ENCODE data around the gene WNT3A.

The WNT3A gene

DNA sequence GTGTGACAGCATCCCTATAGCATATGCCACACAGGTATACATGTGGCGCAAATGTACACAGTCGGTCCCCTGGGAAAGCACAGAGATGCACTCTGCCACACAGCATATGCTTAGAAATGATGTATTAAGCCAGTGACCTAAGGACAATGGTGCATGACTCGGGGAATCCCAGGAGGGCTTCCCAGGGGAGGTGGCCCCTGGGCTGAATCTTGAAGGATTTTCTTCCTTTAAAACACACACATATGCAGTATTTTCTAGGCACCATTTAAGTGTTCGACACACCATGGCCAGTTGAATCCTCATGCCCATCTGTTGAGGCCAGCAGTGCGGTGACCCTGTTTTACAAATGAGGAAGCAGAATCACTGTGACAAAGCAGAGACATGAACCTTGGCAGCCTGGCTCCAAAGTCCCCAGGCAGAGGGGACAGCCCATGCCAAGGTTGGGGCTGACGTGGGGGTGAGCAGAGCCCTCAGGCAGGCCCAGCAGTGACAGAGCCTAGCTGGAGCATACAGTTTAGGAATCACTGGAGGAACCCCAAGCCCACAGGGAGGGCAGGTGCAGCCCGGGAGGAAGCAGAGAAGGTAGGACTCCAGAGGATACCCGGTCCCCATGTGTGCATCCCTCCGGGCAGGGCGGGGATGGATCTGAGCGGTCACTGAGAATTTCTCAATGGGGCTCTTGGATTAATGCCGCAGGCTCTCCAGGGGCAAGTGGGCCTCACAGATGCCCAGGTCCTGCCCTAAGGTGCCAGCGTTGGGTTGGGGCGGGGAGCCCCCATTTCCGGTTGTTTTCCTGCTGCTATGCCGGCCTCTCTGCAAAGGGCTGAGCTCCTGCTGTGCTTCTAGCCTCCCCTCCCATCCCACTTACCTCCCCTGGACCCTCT is 28.4 kb downstream of the WNT3A start:
- no peak for DNase-seq

- no peak for DNase-seq
Observed at GRCh38 chr1:228035844-228036243, 29.0 kb downstream of the WNT3A start.

- no peak for DNase-seq
Observed at GRCh38 chr1:228036701-228037231, 30.0 kb downstream of the WNT3A start.

- no peak for DNase-seq
Observed at GRCh38 chr1:228037401-228038386, 30.9 kb downstream of the WNT3A start.

DNA sequence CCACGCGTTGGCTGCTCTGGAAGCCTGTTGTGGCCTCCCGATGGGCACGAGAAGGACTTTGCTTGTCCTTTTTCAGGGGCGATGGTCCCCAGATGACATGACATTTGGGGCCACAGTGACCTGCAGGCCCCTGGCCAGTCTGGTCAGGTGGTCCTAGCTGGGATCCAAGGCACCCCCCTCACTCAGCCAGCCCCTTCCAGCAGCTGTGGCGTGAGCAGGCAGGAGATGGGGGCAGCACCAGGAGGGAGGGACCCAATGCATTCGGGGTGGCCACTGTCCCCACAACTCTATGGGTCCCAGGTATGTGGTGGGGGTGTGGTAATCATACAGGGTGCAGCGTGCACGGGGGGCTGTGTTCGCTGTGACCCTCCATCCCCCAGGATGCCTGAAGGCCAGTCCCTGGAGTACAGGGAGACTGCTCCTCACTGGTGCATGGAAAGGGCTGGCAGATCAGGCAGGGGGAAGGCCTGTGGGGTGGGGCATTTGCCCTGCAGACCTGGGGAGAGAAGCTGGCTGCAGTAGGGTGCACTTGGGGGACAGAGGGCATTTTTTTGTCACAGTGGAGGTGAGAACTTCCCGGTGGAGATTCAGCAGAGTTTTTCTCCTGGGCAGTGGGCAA is 31.7 kb downstream of the WNT3A start:
- no peak for DNase-seq

GRCh38 chr1:228039006-228039903 is 32.5 kb downstream of the WNT3A start:
- DNase-seq = no peak

GRCh38 chr1:228039986-228040385 is 33.2 kb downstream of the WNT3A start:
- no peak for DNase-seq

DNA sequence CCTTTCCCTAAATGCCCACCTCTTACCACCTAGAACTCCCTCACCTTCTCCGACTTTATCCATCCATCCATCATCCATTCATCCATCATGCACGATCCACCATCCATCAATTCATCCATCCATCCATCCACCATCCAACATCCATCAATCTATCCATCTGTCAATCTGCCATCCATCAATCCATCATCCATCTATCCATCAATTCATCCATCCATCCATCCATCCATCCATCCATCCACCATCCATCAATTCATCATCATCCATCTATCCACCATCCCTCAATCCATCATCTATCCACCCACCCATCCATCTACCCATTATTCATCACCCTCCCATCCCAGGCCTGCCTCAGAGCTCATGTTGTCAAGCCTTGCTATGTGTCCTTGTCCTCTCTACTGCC is 34.5 kb downstream of the WNT3A start:
- no peak for DNase-seq

DNA sequence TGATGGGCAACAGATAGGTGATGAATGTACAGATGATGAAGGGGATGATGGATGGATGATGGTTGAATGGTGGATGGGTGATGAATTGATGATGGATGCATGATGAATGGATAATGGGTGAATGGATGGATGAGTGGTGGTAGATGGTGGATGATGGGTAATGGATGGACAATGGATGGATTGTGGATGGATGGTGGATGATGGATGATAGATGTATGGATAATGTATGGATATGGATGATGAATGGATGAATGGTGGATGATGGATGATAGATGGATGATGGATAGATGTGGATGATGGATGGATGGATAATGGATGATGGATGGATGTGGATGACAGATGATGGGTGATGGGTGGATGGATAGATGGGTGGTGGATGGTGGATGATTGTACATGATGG is 35.7 kb downstream of the WNT3A start:
- DNase-seq = no peak

DNA sequence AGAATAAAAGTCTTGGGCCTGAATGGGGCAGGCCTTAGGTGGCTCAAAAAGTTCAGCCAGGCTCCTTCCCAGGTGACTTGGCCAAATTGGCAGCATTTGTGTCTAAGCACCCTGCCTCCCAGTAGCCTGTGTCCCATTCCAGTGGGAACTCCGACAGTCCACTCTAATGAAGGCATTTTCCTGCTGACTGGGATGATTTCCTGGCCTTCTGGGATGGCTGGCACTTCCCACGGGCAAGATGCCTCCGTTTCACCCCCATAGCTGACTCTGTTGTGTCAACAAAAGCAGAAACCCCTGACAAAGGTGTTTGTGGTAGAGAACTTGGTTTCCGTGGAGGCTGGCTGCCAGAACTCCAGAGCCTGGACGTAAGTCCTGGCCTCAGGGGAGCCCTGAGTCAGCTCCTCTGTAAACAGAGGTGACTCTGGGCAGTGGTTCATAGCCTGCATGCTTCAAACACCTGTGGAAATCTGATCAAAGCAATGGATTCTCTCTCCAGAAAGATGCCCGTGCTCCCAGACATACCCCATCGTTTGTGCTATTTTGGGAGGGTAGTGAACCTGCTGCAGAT is 36.6 kb downstream of the WNT3A start:
- DNase-seq = no peak

DNA sequence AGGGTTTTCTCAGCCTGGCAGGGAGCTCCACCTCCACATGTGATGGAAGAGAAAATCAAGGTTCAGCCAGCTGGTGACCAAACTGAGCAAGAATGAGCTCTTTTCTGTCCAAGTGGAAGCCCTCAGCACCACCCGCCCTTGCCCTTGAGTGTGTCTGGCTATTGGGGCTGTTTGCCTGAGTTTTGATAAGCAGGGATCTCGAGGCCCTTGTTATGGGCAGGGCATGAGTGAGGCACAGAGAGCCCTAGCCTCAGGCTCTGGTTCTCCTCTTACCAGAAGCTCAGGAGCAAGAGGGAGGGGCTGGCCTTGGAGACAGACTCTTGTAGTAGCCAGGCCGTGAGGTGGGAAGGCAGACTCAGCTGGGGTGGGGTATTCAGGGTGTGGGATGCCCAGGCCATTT is 38.2 kb downstream of the WNT3A start:
- no peak for DNase-seq

DNA sequence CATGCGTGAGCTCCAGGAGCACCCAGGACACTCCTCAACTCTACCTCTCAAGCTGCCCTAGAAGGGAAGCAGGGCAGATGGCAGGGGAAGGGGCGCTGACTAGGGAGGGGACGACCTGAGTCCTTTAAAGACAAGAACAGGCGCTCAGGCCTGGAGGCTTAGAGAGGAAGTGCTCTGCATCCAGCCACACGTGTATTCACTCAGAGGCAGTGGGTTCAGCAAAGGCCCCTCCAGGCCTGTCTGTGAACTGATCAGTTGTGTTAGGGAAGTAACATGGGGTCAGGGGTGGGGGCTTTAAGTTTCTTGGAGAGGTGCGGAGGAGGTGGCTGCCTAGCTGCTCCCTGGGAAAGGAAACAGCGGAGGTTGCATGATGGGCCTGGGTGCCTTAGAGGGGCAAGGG is 38.6 kb downstream of the WNT3A start:
- no peak for DNase-seq

- DNase-seq = no peak
Observed at GRCh38 chr1:228045871-228046270, 39.1 kb downstream of the WNT3A start.

DNA sequence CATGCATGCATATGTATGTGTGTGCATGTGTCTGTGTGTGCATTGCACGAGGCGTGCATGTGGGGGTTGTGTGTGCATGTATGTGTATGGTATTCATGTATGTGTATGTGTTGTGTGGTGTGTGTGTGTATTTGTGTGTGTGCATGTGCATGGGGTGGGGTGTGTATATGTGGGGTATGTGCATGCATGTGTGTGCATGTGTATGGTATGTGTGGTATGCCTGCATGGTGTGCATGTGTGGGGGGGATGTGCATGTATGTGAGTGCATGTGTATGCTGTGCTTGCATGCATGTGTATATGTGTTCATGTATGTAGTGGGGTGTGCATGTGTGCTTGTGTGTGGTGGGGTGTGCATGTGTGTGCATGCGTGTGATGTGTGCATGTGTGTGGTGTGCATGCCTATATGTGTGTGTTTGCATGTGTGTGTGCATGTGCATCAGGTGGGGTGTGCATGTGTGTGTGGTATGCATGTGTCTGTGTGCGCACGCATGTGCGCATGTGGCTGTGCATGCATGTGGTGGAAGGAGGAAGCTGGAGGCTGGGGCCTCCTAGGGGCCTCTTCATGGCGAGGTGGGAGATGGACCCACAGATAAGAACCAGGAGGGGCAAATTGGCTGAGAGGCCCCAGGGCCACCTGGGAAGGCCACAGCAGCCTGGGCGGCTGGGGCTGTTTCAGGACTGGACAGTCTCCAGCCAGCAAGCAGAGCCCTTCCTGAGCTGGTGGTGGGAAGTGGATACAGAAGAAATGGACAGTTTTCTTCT is 39.8 kb downstream of the WNT3A start:
- DNase-seq = no peak

GRCh38 chr1:228047183-228047466 is 40.3 kb downstream of the WNT3A start:
- no peak for DNase-seq

GRCh38 chr1:228048120-228048519 is 41.3 kb downstream of the WNT3A start:
- no peak for DNase-seq

DNA sequence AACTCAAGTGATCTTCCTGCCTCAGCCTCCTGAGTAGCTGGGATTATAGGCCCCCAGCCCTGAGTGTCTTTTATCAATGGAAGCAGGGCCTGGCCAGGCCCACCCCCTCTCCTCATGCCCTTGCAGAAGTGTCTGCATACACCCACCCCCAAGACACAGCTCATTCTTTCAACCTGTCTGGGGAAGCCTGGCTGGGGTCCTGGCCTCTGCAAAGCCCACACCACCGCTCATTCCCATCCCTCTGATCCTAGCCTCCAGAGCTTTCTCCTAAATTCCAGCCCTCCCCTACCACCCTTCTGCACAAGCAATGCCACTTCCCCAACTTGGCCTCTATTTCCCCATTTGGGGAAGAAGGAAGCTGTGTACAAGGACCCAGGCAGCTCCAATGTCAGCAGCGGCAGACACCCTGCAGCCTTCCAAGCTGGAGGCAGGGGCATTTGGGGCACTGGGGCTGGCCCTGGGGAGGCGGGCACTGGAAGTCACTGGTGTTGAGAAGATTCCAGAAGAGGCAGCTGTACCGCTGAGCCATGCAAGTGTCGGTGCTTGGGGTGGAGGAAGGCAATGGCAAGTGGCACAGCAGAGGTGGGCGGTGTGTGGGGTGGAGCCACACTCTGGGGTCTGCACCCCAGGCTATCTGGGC is 42.0 kb downstream of the WNT3A start:
- DNase-seq = no peak

DNA sequence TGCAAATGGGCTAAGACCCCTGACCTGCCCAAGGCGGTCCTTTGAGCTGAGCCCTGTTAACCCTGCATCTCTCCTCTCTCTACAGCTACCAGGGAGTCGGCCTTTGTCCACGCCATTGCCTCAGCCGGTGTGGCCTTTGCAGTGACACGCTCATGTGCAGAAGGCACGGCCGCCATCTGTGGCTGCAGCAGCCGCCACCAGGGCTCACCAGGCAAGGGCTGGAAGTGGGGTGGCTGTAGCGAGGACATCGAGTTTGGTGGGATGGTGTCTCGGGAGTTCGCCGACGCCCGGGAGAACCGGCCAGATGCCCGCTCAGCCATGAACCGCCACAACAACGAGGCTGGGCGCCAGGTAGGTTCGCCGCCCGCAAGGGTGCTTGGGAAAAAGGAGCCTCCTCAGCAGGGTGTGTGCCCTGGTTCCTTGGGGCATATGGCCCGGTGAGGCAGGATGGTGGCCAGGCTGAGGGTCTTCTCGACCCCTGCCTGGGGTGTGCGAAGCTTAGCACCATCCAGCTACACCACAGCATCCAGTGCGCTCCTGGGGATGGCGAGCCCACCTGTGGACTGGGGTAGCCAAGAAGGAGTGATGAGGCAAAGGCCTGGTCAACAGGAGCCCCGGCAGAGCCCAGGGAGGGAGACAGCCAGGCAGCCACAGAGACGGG is 43.9 kb downstream of the WNT3A start:
- no peak for DNase-seq

DNA sequence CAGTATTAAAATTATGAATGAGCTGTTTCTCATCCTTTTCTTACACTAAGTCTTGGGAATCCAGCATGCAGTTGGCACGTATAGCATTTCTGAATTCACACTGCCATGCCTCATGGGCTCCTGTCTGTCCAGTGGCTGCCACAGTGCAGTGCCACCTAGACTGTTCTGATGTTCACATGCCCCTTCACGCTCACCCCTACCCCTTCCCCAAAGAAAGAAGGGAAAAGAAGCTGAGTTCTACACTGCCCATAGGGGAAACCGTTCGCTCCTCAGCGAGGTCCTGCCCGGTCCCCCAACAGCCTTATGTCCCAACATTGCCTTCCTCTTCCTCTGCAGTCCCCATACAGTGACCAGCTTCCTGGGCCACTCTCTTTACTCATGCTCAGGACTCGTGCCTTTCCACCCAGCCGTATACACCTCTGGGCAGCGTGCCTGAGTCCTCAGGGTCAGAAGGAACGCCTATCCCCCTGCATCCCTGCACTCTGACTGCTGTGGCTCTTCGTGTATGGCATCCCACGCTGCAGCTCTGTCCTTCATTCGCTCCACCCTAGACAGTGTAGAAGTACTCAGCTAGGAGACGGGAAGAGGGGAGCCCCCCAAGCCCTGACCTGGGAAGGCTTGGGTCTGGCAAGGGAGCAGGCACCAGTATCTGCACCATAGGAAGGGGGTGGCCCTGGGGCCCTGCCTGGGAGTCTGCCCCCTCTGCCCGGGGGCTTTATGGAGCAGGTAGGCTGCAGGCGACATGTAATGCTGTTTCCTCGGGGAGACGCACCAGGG is 51.6 kb downstream of the WNT3A start:
- no peak for DNase-seq

Measured in GF-D8 (cell line).